LNCaP clone FGC (cell line): Measurements from ENCODE around the gene SPON1.

ENCODE experiments used
- DNase-seq: peaks from one replicate; pipeline ENCODE4 v3.0.0-alpha.2; 2011; ENCODE audit warnings: low read depth
- H3K4me3 ChIP-seq: 2 replicates; pipeline ENCODE4 v1.5.1; 2011; ENCODE audit warnings: mild to moderate bottlenecking, low read depth, low read length, control low read depth
- TF ChIP-seq, protein P1 (sequence below): IDR thresholded peaks from 2 replicates; pipeline ENCODE4 v1.5.1; 2012; ENCODE audit warnings: mild to moderate bottlenecking; ENCODE audit not compliant: control insufficient read depth, insufficient read depth; ENCODE audit errors: extremely low read depth

Gene SPON1

GRCh38 chr11:14258221-14258935 is 295.9 kb downstream of the SPON1 start:
- TF ChIP-seq, protein P1, sequence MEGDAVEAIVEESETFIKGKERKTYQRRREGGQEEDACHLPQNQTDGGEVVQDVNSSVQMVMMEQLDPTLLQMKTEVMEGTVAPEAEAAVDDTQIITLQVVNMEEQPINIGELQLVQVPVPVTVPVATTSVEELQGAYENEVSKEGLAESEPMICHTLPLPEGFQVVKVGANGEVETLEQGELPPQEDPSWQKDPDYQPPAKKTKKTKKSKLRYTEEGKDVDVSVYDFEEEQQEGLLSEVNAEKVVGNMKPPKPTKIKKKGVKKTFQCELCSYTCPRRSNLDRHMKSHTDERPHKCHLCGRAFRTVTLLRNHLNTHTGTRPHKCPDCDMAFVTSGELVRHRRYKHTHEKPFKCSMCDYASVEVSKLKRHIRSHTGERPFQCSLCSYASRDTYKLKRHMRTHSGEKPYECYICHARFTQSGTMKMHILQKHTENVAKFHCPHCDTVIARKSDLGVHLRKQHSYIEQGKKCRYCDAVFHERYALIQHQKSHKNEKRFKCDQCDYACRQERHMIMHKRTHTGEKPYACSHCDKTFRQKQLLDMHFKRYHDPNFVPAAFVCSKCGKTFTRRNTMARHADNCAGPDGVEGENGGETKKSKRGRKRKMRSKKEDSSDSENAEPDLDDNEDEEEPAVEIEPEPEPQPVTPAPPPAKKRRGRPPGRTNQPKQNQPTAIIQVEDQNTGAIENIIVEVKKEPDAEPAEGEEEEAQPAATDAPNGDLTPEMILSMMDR: no peak
- no peak overlapping the region for H3K4me3 ChIP-seq
- DNase-seq: no peak

DNA sequence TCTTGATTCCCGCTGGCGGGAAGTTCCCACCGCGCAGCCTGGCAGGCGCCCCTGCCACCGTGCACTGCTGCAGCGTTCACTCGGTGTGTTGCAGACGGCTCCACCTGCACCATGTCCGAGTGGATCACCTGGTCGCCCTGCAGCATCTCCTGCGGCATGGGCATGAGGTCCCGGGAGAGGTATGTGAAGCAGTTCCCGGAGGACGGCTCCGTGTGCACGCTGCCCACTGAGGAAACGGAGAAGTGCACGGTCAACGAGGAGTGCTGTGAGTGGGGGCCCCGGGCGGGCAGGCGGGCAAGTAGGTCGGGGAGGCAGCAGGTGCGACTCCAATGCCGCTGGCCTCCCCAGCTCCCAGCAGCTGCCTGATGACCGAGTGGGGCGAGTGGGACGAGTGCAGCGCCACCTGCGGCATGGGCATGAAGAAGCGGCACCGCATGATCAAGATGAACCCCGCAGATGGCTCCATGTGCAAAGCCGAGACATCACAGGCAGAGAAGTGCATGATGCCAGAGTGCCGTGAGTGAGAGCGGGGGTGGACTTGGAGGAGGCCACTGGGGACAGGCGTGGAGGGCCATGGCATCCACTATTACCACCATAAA is 296.8 kb downstream of the SPON1 start:
- TF ChIP-seq, protein P1: no peak
- no peak for DNase-seq
- H3K4me3 ChIP-seq: no peak overlapping the region

GRCh38 chr11:14259878-14260277 is 297.4 kb downstream of the SPON1 start:
- TF ChIP-seq, protein P1: no peak
- DNase-seq: no peak
- H3K4me3 ChIP-seq: no peak overlapping the region

DNA sequence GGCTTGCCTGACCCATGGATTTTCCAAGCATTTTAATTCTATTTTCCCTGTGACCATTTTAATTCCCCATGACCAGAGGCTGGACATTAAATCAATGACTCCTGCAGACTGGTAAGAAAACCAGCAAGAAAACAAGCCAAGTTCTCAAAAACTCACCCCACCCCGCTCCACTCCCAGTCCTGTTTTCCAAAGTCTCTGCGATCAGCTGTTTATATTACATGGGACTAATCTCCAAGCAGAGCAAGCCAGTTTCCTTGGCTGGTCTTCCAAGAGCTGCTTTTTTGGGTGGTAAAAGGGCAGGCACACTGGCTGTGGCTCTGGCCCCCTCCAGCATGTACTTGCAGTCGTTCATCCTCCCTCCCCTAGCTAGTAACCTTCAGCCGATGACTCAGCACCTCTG is 298.5 kb downstream of the SPON1 start:
- H3K4me3 ChIP-seq: no peak overlapping the region
- no peak for DNase-seq
- TF ChIP-seq, protein P1: no peak

- no peak overlapping the region for H3K4me3 ChIP-seq
- DNase-seq: no peak
- TF ChIP-seq, protein P1: no peak
Observed at GRCh38 chr11:14262271-14262846, 299.8 kb downstream of the SPON1 start.

- TF ChIP-seq, protein P1: no peak
- DNase-seq: no peak
Observed at GRCh38 chr11:14264966-14265365, 302.4 kb downstream of the SPON1 start.

GRCh38 chr11:14266622-14267021 is 304.1 kb downstream of the SPON1 start:
- H3K4me3 ChIP-seq: no peak overlapping the region
- no peak for DNase-seq
- TF ChIP-seq, protein P1: no peak

More at GRCh38 chr11:14264966-14265365, 302.4 kb downstream of the SPON1 start:
- no peak overlapping the region for H3K4me3 ChIP-seq
